Stimulated activated CD8-positive, alpha-beta memory T cell treated with anti-CD3 and anti-CD28 coated beads, Interleukin-15, amount 100 ng/mL, for 24 hours (primary cell): Measurements from ENCODE around the gene SIRT5.

ENCODE experiments used
- DNase-seq: peaks from one replicate; pipeline ENCODE4 v3.0.0-alpha.2; 2020; ENCODE audit warnings: low read depth

SIRT5 gene

GRCh38 chr6:13574571-13575376 is at the start of gene SIRT5:
TSS of gene SIRT5 (plus strand) at chr6:13574601. CDS start at chr6:13584111, 9,510 bp downstream.
- peak; percentile 48 for DNase-seq

GRCh38 chr6:13524801-13525508 is 49.4 kb upstream of the SIRT5 start:
- no peak for DNase-seq

GRCh38 chr6:13526357-13526726 is 48.1 kb upstream of the SIRT5 start:
- DNase-seq = no peak

DNA sequence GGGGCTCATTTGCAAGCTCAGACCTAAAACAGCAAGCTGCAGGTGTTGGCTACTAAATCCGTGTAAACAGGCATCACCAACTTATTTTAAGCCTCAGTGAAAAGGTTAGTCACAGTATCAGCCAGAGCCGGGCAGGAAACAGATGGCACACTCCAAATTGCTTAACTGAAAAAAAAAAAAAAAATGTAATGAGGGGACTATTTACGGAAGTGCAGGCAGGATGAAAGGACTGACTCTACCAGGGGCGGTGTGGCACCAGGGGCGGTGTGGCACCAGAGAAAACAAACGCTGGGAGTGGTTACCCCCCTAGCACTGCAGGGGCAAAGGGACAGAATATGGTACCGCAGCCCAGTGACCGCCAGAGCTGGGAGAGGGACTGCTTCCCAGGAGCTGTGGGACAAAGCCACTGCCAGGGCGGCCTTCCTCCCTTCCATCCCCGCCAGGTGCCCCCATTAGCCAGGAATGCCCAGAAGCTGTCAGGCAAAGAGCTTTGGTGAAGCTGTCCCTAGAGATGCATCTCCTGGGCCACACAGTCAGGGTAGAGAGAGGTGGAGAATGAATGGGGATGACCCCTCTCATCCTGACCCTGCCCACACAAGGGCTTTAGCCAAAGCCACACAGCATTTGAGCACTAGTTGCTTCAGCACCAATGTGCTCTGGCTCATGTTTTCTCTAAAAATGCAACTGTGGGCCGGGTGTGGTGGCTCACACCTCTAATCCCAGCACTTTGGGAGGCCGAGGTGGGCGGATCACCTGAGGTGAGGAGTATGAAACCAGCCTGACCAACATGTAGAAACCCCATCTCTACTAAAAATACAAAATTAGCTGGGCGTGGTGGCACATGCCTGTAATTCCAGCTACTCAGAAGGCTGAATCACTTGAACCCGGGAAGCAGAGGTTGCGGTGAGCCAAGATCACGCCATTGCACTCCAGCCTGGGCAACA is 47.4 kb upstream of the SIRT5 start:
- no peak for DNase-seq

DNA sequence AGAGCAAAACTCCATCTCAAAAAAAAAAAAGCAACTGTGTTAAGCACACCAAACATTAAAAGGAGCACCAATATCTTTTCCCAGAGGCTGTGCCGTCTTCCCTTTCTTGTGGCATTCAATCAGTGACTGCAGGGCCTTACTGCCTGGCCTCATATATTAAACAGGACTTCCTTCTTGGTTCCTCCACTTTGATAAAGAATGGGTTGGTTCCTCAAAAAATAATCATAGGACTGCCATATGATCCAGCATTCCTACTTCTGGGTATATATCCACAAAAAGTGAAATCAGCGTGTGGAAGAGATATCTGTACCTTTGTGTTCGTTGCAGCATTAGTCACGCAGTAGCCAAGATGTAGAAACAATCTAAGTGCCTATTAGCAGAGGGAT is 46.7 kb upstream of the SIRT5 start:
- DNase-seq = no peak

DNA sequence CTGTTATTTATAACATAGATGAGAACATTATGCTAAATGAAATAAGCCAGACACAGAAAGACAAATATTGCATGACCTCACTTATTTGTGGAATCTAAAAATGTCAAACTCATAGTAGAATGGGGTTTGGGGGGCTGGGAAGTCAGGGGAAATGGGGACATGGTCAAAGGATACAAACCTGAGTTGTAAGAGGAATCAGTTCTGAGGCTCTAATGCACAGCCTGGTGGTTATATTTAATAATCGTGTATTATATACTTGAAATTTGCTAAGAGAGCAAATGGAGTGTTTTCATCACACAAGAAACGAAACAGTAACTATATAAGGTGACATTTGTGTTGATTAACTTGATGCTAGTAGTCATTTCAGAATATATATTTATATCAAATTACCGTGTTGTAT is 46.2 kb upstream of the SIRT5 start:
- DNase-seq = no peak

DNA sequence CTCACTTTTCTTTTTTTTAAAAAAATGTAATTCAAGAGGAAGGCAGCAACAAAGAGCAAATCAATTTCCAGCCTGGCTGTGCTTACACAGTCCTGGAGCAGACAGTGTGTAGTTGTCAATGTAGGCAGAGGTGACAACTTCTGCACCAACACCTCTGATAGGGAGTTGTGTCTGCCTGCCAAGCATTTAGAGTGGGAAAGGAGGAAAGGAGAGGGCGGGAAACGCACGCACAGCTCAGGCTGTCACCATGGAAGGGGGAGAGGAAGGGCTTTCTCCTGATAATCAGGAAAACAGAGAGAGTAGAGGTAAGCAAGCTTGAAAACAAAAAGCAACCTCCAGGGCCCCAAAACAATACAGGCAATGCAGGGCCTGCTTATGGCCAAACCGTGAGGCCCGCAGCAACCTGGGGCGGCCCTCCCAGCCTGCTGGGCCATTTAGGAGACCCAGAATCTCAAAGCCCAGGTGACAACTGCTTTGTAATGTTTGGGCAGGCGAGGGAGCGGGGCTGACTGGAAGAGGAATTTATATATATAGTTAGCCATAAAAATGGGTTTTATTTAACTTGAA is 45.5 kb upstream of the SIRT5 start:
- DNase-seq = no peak

DNA sequence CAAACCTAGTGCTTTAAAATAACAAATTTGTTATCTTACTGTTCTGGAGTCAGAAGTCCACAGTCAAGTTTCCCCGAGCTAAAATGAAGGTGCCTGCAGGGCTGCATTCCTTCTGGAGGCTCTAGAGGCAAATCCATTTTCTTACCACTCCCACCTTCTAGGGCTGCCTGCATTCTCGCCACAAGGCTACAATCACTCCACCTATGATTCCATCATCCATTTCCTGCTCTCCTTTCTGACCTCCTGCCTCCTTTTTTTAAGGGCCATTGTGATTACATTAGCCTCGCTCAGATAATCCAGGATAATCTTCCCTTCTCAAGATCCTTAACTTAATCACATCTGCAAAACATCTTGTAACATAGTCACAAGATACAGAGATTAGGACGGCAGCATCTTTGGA is 42.4 kb upstream of the SIRT5 start:
- no peak for DNase-seq

GRCh38 chr6:13534536-13534935 is 39.9 kb upstream of the SIRT5 start:
- no peak for DNase-seq

- no peak for DNase-seq
Measured at GRCh38 chr6:13535306-13535705, 39.1 kb upstream of the SIRT5 start.

DNA sequence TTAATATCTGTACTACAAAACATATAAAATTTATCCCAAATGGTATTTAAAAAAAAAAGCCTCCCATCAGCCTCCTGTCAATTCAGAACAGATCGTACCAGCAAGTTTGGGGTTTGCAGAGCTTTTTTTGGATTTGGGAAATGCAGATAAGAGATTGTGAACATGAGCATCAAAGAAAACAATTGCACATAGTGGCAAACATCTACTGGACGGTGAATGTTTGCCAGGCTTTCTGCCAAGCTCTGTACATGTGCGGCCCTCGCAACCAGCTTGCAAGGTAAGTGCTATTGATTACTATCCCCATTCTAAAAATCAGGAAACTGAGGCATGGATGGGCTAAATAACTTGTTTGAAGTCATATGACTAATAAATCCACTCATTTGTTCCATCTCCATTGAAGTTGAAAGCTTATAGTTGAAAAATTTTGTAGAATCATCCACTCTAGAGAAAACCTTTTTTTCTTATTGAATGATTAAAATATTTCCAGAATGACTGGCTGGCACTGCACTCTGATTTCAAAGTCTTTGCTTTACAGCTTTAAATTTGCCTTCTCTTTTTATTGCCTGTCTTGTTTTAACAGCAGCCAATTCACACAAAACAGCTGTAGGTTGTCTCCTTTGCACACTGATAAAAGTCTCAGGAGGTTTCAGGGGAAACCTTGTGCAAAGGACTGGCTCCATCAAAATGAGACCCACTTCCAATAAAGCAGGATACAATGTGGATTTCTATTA is 37.4 kb upstream of the SIRT5 start:
- DNase-seq = no peak

DNA sequence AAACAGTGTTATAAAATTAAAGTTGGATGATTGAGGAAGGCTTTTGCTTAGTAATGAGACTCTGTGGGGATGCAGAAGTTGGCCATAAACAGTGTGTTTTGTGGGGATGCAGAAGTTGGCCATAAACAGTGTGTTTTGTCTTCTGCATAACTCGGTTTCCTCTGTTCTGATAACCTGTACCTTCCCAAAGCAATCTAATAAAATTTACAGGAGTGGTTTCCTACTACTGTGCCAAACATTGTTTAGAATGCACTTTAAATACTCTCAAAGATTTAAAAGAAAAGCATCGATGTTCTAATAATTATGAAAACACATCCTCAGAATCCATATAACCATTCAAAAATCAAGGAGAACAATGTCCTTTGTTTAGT is 36.9 kb upstream of the SIRT5 start:
- DNase-seq = no peak

- no peak for DNase-seq
Measured at GRCh38 chr6:13538084-13538483, 36.3 kb upstream of the SIRT5 start.

DNA sequence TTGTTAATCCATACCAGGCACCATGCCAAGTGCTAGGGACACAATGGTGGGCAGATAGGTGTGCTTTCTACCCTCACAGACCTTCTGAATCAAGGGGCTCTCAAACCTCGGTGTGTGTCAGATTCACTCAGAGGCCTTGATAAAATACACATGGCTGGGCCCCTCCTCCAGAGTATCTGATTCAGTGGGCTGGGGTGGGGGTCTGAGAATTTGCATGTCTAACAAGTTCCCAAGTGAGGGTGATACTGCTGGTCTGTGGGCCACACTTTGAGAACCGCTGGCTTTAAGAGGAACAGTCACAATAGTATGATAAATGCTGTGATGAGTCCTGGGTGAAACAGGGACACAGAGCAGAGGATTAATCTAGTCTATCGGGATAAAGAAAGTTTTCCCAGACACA is 35.8 kb upstream of the SIRT5 start:
- no peak for DNase-seq

DNA sequence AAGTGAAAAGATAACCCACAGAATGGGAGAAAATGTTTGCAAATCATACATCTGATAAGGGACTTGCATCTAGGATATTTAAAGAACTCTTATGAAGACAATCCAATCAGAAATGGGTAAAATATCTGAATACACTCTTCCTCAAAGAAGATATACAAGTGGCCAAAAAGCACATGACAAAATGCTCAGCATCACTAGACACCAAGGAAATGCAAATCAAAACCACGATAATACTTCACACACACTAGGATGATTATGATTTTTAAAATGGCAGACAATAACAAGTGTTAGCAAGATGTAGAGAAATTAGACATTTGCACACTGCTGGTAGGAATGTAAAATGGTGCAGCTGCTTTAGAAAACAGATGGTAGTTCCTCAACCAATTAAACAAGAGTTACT is 34.8 kb upstream of the SIRT5 start:
- no peak for DNase-seq

DNA sequence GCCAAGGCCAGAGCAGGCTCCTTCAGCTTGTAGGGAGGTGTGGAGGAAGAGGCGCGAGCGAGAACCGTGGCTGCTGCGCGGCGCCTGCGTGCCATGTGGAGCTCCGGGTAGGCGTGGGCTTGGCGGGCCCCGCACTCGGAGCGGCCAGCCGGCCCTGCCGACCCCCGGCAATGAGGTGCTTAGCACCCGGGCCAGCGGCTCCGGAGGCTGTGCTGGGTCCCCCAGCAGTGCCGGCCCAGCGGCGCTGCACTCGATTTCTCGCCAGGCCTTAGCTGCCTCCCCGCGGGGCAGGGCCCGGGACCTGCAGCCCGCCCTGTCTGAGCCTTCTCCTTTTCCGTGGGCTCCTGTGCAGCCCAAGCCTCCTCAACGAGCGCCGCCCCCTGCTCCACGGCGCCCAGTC is 32.9 kb upstream of the SIRT5 start:
- DNase-seq = no peak

GRCh38 chr6:13544454-13545186 is 29.8 kb upstream of the SIRT5 start:
- no peak for DNase-seq

- DNase-seq = no peak
Measured at GRCh38 chr6:13545885-13546284, 28.5 kb upstream of the SIRT5 start.

DNA sequence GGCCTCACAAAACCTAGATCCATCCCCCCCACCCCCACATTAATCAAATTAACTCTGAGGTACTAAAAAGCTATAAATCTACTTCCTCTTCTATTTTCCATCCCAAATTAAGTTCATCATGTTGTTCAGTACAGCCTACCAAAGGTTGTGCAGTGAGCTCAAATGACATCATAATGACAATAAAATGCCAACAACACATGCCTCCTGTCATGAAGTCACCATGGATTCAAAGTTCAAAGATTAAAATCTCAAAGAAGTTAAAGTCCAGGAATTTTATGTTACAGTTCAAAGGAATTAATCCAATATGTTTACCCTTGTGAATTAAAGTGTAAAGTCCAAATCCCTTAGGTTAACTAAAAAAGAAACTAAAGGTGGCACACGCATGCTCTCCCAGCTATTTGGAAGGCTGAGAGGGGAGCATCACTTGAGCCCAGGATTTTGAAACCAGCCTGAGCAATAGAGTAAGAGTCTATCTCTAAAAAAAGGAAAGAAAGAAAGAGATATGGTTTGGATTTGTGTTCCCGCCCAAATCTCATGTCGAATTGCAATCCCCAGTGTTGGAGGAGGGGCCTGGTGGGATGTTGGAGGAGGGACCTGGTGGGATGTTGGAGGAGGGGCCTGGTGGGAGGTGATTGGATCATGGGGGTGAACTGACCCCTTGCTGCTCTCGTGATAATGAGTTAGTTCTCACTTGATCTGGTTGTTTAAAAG is 25.7 kb upstream of the SIRT5 start:
- no peak for DNase-seq

- no peak for DNase-seq
Measured at GRCh38 chr6:13550656-13551055, 23.7 kb upstream of the SIRT5 start.
